NCI-H146 treated with DMSO at 0.1 percent for 48 hours (cell line): Measurements from ENCODE around the gene MAPKAPK2.
"Not testable (repeated sequence)": the region's sequence is repeated elsewhere in the genome, so short reads cannot be mapped to it uniquely, and the experiment has no call there.

Experiments
- DNase-seq: peaks from one replicate; lab custom pipeline; 2025; ENCODE audit not compliant: unreplicated experiment; lab: John Stamatoyannopoulos, UW

The MAPKAPK2 gene

GRCh38 chr1:206770531-206771337 lies 86.0 kb downstream of the MAPKAPK2 start, which contains the start of gene IL19:
IL19 (plus strand) TSS chr1:206770773; CDS start chr1:206836663, 65,890 bp downstream.
- DNase-seq, result no peak

DNA sequence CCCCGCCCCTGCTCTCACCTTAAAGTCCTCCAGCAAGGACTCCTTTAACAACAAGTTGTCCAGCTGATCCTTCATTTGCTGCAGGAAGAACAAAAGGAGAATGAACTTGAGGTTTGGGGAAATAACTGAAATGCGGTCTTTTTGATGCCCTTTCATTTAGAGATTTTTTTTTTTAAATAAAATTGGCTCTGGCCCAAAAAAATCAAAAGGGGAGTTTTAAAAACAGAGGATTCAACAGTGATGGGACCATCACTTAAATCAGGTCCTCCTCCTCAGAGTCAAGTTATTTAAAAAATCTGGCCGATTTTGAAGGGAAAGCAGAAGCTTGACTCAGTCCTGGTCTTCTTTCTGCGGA lies 86.6 kb downstream of the MAPKAPK2 start:
- no peak for DNase-seq

GRCh38 chr1:206772243-206772937 lies 87.7 kb downstream of the MAPKAPK2 start, which contains the start of gene IL10:
IL10 (minus strand) TSS chr1:206772494; CDS start chr1:206772435, 59 bp downstream.
- no peak for DNase-seq

GRCh38 chr1:206774093-206774492 lies 89.4 kb downstream of the MAPKAPK2 start:
- DNase-seq, result no peak

- no peak for DNase-seq
These were observed 91.5 kb downstream of the MAPKAPK2 start for GRCh38 chr1:206776229-206776628.

- DNase-seq, result no peak
These were observed 93.3 kb downstream of the MAPKAPK2 start for GRCh38 chr1:206778031-206778430.

GRCh38 chr1:206778911-206779310 lies 94.2 kb downstream of the MAPKAPK2 start:
- DNase-seq, result not testable (repeated sequence)

- DNase-seq, result no peak
These were observed 94.9 kb downstream of the MAPKAPK2 start for GRCh38 chr1:206779638-206780037.

GRCh38 chr1:206782448-206782847 lies 97.7 kb downstream of the MAPKAPK2 start:
- no peak for DNase-seq

DNA sequence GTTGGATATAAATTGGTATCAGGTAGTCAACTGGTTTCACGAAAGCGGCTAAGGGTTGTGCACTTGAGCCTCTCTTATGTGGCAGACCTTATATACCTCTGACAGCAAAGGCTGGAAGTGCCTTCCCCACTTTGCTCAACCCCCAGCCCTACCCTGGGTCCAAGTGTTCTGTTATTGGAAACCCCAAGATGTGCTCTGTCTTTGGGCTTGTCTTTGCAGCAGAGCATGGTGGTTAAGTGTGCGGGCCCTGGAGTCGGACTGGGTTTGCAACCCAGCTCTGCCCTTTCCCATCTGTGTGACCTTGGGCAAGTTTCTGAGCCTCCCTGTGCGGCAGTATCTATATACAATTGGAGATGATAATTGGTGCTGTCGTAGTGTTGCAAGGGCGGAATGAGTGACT lies 98.8 kb downstream of the MAPKAPK2 start:
- DNase-seq, result no peak
